ENCODE data around the gene TRPM3.
A peak's percentile ranks its signal among the peaks of the same experiment; 100 is the strongest.

TRPM3 gene

DNA sequence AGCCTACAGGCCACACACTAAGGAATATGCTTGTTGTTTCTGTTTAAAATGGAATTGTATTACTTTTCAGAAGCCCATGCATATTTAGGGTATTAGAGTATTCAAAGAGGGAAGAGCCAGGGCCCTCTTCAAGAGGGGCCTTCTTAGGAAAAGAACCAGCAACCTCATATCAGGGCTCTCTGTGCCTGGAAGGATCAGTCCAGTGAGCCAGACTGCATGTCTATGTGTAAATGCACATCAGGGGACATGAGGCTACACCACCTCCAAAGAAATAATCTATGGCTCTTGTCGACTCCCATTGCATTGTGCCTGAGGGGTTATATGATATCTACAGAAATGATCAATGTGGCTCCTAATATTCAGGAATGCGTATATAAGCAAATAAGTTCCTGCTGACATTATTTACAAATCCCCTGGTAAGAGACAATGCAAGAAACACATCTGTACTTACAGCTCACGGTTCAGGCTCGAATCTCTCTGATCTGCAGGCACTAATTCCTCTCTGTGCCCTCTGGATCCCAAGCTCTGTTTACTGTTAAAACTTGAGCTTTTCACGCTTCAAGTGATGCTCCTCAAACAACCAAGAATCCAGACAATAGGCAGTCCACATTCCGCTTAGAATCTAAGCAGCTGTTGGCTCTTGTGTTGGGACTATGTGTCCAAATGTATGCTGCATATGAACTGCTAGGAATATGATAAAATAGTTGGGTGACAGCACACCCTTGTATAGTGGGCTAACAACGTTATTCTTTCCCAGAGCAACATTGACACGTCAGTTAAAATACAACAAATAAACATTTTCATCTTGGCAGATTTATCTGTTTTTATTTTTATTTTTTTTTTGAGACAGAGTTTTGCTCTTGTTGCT, 556.7 kb downstream of the TRPM3 start:
- H3K27ac Mint-ChIP-seq, result peak overlapping the region; percentile 95
- H3K4me3 Mint-ChIP-seq, result peak overlapping the region; percentile 78
- no peaks in the 10 kb centered on the region for H3K9me3 Mint-ChIP-seq (ENCODE audit: low read depth)
- H3K36me3 Mint-ChIP-seq, result no peaks in the 10 kb centered on the region
- H3K4me1 Mint-ChIP-seq (ENCODE audit: low read depth), result peaks cover 48% of the 10 kb centered on the region
- H3K27me3 Mint-ChIP-seq, result no peaks in the 10 kb centered on the region

DNA sequence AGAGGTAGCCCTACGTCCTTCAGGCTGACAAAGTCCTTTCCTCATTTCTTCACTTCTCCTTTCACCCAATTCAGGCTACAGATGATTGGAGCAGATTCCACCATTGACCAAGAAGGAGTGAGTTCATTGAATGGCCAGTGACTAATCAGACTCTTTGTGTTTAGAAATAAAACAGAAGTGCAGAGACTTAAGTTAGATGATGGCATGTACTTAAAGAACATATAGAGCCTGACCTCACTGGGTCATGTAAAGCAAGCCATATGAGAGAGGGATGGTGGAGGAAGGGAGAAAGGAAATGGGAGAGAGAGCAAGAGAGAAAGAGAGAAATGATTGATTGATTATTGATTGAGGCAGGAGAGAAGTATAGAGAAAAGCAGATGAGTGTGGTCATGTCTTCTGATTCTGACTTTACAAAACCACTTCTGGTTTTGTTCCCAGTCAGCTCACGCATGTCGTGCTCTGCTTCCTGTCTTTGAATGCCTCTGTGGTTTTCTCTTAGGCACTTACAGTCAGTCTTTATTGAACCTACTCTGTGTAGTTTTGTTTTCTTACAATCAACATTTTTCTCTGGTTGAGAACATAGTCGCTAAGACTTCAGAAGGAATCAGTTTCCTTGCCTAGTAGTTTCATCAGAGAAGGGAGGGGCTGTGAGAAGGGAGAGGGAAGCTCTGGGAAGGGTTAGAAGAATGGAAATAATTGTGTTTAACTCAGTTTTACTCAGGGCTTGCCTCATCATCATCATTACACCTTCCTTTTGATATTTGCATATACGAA, 557.8 kb downstream of the TRPM3 start:
- peaks cover 48% of the 10 kb centered on the region for H3K4me1 Mint-ChIP-seq (ENCODE audit: low read depth)

DNA sequence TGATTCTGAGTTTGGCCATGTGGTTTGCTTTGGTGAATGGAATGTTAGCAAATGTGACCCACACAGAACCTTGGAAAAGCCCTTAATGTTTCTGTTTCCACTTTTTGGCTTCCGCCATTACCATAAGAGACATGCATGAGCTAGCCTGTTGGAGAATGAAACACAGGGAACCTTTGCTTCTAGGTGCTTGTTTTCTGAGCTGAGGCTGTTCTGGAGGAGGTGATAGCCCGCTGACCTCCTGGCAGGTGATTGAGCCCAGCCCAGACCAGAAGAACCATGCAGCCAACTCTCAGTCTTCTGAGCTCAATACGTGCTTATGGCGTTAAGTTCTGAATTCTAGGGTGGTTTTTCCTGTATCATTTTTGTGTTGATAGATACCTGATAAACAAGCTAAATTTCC, 558.4 kb downstream of the TRPM3 start:
- H3K4me1 Mint-ChIP-seq (ENCODE audit: low read depth), result peaks cover 48% of the 10 kb centered on the region
- H3K4me3 Mint-ChIP-seq, result peak overlapping the region; percentile 52

More for the DNA sequence above, 557.8 kb downstream of the TRPM3 start:
- H3K4me3 Mint-ChIP-seq, result peak overlapping the region; percentile 78
- H3K27me3 Mint-ChIP-seq, result no peaks in the 10 kb centered on the region
- H3K27ac Mint-ChIP-seq, result peak overlapping the region; percentile 95
- no peaks in the 10 kb centered on the region for H3K36me3 Mint-ChIP-seq
- no peaks in the 10 kb centered on the region for H3K9me3 Mint-ChIP-seq (ENCODE audit: low read depth)

DNA sequence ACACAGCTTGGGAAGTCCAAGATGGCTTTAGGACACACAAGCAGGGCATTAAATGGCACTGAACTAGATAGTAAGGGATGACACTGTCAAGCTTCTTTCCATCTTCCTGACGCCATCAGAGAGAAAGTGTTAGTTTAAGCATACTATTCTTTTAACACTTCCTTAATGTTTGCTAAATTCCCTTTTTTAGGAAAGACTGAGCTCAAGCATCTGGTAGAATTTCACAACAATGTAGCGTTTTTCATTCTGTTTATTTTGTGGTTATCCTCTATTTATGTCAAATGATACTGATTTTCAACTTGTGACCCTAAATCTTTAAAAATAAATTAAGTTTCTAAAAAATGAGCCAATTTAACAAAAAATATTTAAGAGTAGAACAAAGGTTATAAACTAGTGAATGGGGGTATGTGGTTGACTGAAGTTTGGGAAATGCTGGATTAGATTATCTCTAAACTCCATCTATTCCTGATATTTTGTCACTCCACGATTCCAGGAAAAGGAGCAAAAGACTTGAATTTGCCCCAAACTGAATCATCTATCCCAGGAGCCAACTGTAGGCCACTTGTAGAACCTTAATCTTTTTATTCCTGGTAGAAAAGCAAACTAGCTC, 559.5 kb downstream of the TRPM3 start:
- Mint-ChIP-seq H3K4me1 (ENCODE audit: low read depth) (peaks cover 42% of the 10 kb centered on the region), H3K9me3 (ENCODE audit: low read depth) (no peaks in the 10 kb centered on the region), H3K36me3 (no peaks in the 10 kb centered on the region), H3K27ac (peak overlapping the region; percentile 95), H3K4me3 (no peak overlapping the region), H3K27me3 (no peaks in the 10 kb centered on the region)

More for the DNA sequence above, 558.4 kb downstream of the TRPM3 start:
- Mint-ChIP-seq H3K27ac (peak overlapping the region; percentile 95), H3K36me3 (no peaks in the 10 kb centered on the region), H3K9me3 (ENCODE audit: low read depth) (no peaks in the 10 kb centered on the region), H3K27me3 (no peaks in the 10 kb centered on the region)

DNA sequence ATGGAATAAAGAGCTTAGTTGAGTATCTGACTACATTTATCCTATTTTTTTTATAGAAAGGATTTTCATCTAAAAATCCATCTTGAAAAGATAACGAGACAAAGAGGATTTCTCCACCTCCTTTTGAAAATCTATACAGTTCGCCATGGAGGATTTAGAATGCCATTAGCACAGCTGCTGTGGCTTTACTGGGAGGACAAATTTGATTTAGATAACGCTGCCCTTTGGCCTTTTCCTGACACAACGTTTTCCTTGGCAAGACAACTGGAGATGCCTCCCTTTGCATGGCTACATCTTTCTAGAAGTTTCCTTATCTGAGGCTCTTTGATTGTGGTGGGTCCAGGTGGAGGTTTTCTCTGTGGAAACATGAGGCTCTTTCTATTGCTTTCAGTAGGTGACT, 560.3 kb downstream of the TRPM3 start:
- H3K36me3 Mint-ChIP-seq, result no peaks in the 10 kb centered on the region
- H3K9me3 Mint-ChIP-seq (ENCODE audit: low read depth), result no peaks in the 10 kb centered on the region
- no peak overlapping the region for H3K4me3 Mint-ChIP-seq
- no peaks in the 10 kb centered on the region for H3K27me3 Mint-ChIP-seq
- H3K4me1 Mint-ChIP-seq (ENCODE audit: low read depth), result peaks cover 34% of the 10 kb centered on the region
- peak overlapping the region; percentile 19 for H3K27ac Mint-ChIP-seq

DNA sequence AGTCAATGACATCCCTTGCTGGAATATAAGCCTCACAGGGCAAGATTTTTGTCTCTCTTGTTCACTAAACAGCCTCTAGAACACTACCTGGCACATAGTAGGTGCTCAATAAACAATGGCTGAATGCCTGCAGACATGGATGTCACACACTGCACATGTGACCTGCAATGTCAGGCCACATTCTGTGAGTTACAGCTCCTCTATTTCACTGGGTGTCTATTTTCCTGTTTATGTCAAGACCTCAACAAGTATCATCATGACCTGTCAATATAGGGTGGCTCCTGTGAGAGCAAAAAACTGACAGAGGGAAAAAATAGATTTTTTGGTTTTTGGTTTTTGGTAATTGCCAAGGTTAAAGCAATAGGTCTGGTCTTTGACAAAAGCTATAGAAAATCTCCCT, 562.3 kb downstream of the TRPM3 start:
- Mint-ChIP-seq H3K36me3 (no peaks in the 10 kb centered on the region), H3K4me1 (ENCODE audit: low read depth) (peaks cover 19% of the 10 kb centered on the region), H3K27me3 (no peaks in the 10 kb centered on the region), H3K4me3 (no peak overlapping the region), H3K27ac (no peak overlapping the region), H3K9me3 (ENCODE audit: low read depth) (no peaks in the 10 kb centered on the region)

DNA sequence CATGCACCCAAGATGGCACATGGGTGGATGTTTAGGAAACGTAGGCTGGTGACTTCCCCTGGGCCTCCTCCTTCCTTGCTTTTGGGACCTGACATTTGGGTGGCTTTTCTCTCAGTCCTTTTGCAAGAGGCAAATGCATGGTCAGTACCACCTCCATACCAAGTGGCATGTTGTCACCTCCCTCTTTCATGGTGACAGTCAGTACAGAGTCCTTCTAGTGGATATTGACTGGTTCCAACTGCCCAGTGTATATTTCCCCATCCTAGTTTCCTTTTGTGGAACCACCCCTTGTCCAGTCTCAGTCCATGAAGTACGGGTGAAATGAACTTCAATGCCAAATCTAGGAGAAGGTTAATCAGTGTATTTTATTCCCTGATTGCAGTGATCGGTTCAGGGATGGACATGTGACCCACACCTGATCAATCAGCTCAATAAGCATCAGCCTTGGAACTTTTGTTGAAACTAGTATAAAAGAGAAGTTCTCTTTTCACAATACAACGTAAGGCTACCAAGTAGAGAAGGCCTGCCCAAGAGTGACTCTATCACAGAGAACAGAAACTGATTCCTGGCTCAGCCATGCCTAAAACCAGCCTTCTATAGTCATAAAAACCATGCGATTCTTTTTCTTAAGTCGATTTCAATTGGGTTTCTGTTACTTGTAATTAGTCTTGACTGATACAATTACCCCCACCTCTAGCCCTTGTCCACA, 563.6 kb downstream of the TRPM3 start:
- peaks cover 6% of the 10 kb centered on the region for H3K4me1 Mint-ChIP-seq (ENCODE audit: low read depth)
- H3K27me3 Mint-ChIP-seq, result no peaks in the 10 kb centered on the region
- no peaks in the 10 kb centered on the region for H3K9me3 Mint-ChIP-seq (ENCODE audit: low read depth)
- H3K36me3 Mint-ChIP-seq, result no peaks in the 10 kb centered on the region
- H3K4me3 Mint-ChIP-seq, result no peak overlapping the region
- H3K27ac Mint-ChIP-seq, result no peak overlapping the region

DNA sequence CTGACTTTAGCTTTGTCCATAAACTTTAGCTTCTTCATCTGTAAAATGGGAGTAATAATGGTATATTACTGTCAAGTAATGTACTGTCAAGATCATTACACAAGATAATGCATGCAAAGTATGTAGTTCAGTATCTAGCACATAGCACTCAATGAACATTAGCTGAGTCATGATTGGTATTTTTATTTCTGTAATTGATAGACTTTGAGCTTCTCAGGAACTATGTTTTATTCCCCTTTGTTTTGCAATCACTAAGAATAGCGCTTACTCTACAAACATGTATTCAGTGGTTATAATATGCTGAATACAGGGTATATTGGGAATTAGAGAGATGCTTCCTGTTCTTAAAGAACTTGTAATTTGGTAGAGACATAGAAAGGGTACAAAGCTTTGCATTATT, 564.6 kb downstream of the TRPM3 start:
- Mint-ChIP-seq H3K4me1 (ENCODE audit: low read depth) (no peaks in the 10 kb centered on the region), H3K9me3 (ENCODE audit: low read depth) (no peaks in the 10 kb centered on the region), H3K36me3 (no peaks in the 10 kb centered on the region), H3K27ac (no peak overlapping the region), H3K4me3 (no peak overlapping the region), H3K27me3 (no peaks in the 10 kb centered on the region)

DNA sequence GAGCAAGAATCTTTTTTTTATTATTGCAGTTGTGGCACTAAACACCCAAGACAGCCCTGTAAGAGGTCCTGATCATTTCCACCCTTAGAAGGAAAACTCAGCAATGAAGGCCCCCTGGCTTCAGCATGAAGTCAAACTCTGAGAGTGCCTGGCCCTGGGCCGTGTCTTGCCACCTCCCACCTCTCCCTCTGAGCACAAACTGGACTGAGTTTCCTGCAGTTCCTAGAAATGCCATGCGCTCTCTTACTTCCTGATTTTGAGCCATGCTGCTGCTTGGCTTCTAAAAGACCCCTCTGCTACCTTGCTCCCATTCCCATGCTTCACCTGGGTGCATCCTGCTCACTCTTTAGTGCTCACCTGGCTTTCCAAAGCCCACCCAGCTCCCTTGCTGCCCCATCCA, 566.5 kb downstream of the TRPM3 start:
- Mint-ChIP-seq H3K27ac (no peak overlapping the region), H3K9me3 (ENCODE audit: low read depth) (no peaks in the 10 kb centered on the region), H3K27me3 (no peaks in the 10 kb centered on the region), H3K4me1 (ENCODE audit: low read depth) (no peaks in the 10 kb centered on the region), H3K4me3 (no peak overlapping the region), H3K36me3 (no peaks in the 10 kb centered on the region)

DNA sequence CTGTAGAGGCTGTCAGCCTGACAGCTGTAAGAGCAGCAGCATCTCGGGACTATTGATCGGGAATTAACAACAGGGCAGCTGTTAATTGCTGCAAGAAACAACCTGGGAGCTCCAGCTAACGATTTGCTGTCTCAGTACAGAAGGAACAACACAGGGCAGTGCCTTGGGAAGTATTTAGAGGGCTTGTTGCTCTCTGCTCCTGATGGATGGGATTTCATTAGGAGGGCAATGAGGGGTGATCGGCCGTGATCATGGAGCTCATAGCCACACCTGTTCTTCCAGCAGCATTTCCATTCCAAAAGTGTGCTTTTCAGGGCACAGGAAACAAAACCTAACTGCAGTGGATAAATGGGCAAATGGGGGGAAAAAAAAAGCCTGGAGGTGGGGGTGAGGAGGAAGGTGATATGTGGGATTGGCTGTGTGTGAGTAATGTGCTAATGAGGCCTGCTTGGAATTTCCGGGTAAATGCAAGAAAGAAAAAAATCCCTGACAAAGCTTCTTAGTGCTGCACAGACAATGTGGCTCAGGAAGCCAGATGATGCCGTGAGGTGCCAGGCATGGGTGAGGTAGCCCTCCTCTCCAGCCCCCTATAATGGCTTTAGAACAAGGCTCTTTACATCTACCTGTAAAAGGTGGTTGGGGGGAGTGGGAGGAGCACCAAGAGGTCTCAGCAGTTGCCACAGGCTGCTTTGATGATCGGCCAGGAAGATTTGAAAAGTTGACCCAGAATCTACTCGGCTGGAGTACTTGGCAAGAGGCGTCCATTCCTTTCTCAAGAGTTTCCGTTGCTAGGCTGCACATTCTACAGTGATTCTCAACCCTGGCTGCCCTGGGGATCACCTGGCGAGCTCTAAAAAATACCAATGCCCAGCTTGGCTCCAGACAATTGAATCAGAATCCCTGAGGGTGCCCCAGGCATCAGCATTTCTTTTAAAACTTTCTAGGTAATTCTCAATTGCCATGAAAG, 567.4 kb downstream of the TRPM3 start:
- H3K27ac Mint-ChIP-seq, result no peak overlapping the region

DNA sequence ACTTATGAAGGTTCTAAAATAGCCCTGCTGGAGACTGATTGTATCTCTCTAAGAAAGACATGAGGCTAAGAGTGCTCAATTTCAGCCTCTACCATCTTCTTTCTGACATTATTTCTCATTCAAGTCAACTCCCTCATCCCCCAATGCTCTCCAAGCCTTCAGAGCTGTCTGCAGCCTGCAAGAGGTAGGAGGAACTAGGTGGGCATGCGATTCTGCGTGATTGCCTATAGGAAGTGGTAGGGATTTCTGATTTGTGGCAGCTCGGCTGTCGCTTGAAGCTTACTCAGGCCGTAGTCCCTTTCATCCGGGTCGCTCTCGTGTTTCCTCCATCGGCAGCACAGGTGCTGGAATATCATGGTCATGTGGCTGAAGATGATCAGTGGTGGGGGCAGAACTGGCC, 568.9 kb downstream of the TRPM3 start:
- H3K27me3 Mint-ChIP-seq, result no peaks in the 10 kb centered on the region
- H3K4me3 Mint-ChIP-seq, result no peak overlapping the region
- no peak overlapping the region for H3K27ac Mint-ChIP-seq
- no peaks in the 10 kb centered on the region for H3K9me3 Mint-ChIP-seq (ENCODE audit: low read depth)
- no peaks in the 10 kb centered on the region for H3K4me1 Mint-ChIP-seq (ENCODE audit: low read depth)
- H3K36me3 Mint-ChIP-seq, result no peaks in the 10 kb centered on the region

More for the DNA sequence above, 567.4 kb downstream of the TRPM3 start:
- H3K9me3 Mint-ChIP-seq (ENCODE audit: low read depth), result no peaks in the 10 kb centered on the region
- no peaks in the 10 kb centered on the region for H3K4me1 Mint-ChIP-seq (ENCODE audit: low read depth)
- H3K27me3 Mint-ChIP-seq, result no peaks in the 10 kb centered on the region
- no peak overlapping the region for H3K4me3 Mint-ChIP-seq
- no peaks in the 10 kb centered on the region for H3K36me3 Mint-ChIP-seq

DNA sequence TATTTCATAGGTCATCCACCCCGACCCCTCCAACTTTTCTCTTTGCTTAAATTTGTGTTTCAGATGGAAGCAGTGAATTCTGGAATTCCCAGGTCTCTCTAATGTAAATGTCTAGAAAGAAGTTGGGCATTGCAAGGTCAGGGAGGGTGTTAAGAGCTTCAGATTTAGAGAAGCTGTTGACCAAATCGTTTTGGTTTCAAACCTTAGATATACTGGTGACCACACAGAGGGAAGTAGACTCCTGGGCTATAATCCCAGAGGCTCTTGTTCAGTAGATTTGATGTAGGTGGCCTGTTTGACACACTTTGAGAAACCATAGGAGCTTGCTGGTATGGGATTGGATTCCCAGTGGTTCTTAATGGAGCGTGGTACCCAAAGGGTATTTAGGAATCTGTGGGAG, 569.6 kb downstream of the TRPM3 start:
- Mint-ChIP-seq H3K27ac (no peak overlapping the region), H3K4me3 (no peak overlapping the region), H3K27me3 (no peaks in the 10 kb centered on the region), H3K9me3 (ENCODE audit: low read depth) (no peaks in the 10 kb centered on the region), H3K4me1 (ENCODE audit: low read depth) (no peaks in the 10 kb centered on the region), H3K36me3 (no peaks in the 10 kb centered on the region)

DNA sequence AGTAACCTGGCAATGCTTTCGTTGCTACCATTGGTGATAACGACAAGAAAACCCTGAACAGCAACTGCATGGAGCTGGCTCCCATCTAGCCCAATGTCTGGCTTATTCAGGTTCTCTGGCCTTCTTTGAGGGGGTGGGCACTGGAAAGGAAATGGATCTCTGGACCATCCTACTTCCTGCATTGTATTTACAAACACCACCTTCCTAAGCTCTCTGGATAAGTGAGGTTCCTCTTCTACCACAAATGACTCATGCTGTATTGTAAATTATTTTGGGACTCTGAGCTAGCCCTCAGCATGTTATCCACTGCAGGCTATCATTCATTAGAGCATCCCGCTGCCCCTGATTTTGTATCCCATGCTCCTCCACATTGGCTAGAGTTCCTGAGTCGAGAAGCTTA, 570.0 kb downstream of the TRPM3 start:
- Mint-ChIP-seq H3K4me1 (ENCODE audit: low read depth) (no peaks in the 10 kb centered on the region), H3K4me3 (no peak overlapping the region), H3K9me3 (ENCODE audit: low read depth) (no peaks in the 10 kb centered on the region), H3K27ac (no peak overlapping the region), H3K36me3 (no peaks in the 10 kb centered on the region), H3K27me3 (no peaks in the 10 kb centered on the region)

DNA sequence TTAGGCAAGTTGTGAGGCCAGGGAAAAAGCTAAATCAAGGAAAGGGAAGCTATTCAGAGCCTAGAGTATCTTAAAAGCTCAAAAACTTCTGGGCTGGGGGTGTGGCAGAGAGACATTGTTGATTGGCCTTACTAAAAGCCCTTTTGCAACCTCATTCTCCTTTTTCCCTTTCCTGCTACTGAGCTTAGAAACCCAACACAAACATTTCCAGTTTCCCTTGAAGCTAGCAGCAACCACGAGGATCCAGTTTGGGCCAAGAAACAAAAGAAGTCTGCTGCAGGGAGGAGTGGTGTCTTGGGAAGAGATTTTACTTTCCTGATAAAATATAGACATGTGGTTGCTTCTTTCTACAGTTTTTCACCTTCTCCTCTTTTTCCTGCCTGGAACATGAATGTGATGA, 571.5 kb downstream of the TRPM3 start:
- Mint-ChIP-seq H3K9me3 (ENCODE audit: low read depth) (no peaks in the 10 kb centered on the region), H3K4me3 (no peak overlapping the region), H3K4me1 (ENCODE audit: low read depth) (no peaks in the 10 kb centered on the region), H3K36me3 (no peaks in the 10 kb centered on the region), H3K27me3 (no peaks in the 10 kb centered on the region), H3K27ac (no peak overlapping the region)
